Measurements from ENCODE around the gene BABAM1.

Gene BABAM1

DNA sequence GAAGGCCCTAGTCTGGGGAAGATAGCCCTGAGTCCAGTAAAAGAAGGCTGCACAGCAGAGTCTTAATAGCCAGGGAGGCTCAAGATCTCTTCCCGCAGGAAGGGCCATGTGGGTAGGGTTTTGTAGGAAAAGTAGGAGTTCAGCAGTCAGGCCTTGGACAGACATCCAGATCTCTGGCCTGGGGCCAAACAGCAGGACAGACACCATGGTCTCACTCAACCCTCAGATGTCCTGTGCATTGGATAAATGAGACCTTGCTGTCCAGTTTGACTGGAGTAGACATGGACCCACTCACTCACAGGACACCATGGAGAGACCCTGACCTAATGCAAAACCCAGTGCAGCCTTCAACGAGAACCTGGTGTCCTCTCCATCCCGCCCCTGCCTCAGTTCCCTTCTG, 37.4 kb upstream of the BABAM1 start:
- no peak for DNase-seq (ENCODE audit: low spot score)
- in situ Hi-C loops (cut with MboI; ENCODE audit: low pct_unique_long_range_greater_than_20kb, low sequenced_read_pairs, unreplicated experiment): no loop called here
- no peak for TF ChIP-seq CTCF (IDR thresholded peaks at IDR 0.05; ENCODE audit: extremely low read depth, insufficient read depth, missing control alignments)

DNA sequence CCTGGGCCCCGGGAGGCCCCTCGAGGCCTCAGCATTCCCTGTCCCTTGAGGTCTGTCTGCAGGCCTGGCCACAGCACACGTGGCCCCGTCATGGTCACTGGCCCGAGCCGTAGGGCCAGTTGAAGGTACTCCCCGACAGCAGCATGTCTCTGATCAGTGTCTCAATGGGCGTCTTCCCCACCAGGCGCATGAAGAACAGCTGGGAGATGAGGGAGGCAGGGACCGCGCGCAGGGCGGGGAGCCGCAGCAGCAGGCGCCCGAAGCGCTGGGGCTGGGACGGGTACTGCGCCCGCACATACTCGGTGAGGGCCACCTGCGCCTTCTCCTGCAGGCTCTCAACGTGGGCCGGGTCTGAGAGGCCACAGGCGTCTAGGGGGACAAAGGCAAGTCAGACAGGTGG, 35.0 kb upstream of the BABAM1 start:
- TF ChIP-seq CTCF (IDR thresholded peaks at IDR 0.05; ENCODE audit: extremely low read depth, insufficient read depth, missing control alignments): no peak
- DNase-seq (ENCODE audit: low spot score): no peak
- in situ Hi-C loops (cut with MboI; ENCODE audit: low pct_unique_long_range_greater_than_20kb, low sequenced_read_pairs, unreplicated experiment): no loop called here

DNA sequence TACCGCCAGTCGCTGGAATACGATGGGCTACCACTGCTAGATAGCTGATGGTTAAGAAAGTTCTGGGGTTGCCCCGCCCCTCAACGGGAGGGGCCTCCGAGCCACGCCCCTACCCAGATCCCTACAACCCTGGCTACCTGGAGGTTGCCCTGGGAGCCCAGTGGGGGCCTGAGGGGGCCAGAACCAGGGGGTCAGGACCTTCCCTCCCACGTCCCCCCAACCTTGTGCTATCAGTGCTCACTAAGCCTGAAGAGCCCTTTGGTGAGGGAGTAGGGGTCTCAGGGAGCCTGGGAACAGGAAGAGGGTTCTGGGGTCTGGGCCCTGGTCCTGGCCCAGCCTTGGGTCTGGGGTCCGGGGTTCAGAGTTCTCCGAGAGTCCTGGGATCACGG, 32.3 kb upstream of the BABAM1 start:
- peak; percentile 79 for DNase-seq (ENCODE audit: low spot score)
- TF ChIP-seq CTCF (IDR thresholded peaks at IDR 0.05; ENCODE audit: extremely low read depth, insufficient read depth, missing control alignments): no peak

DNA sequence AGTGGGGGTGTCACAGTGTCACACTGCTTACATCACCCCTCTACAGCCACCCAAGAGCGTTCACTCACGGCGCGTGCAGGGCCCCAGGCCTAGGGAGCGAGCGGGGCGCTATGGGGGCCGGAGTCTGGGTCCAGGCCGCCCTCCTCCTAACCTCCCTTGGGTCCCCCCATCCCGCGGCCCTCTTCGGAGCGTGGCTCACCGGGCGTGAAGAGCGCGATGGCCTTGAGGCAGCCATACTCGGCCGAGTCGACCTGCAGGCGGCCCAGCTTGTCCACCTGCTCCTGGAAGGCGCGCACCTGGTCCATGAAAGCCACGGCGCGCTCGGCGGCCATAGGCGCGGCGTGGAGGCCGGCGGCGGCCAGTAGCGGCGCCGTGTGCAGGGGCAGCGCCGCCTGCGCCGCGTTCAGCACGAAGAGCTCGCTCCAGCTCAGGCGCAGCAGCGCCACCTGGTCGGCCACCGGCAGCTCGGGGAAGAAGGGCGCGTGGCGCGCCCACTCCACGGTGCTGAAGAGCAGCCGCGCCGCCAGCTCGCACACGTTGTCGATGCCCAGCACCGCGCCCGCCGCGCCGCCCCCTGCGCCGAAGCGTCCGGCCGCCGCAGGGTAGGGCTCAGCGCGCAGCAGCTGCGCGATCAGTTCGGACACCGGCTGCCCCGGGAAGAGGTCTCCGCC, 31.8 kb upstream of the BABAM1 start:
- peak; percentile 84 for DNase-seq (ENCODE audit: low spot score)
- in situ Hi-C loops (cut with MboI; ENCODE audit: low pct_unique_long_range_greater_than_20kb, low sequenced_read_pairs, unreplicated experiment): no loop called here
- peak; percentile 91 for TF ChIP-seq CTCF (IDR thresholded peaks at IDR 0.05; ENCODE audit: extremely low read depth, insufficient read depth, missing control alignments)

More for the DNA sequence above, 32.3 kb upstream of the BABAM1 start:
- in situ Hi-C loops (cut with MboI; ENCODE audit: low pct_unique_long_range_greater_than_20kb, low sequenced_read_pairs, unreplicated experiment): no loop called here

DNA sequence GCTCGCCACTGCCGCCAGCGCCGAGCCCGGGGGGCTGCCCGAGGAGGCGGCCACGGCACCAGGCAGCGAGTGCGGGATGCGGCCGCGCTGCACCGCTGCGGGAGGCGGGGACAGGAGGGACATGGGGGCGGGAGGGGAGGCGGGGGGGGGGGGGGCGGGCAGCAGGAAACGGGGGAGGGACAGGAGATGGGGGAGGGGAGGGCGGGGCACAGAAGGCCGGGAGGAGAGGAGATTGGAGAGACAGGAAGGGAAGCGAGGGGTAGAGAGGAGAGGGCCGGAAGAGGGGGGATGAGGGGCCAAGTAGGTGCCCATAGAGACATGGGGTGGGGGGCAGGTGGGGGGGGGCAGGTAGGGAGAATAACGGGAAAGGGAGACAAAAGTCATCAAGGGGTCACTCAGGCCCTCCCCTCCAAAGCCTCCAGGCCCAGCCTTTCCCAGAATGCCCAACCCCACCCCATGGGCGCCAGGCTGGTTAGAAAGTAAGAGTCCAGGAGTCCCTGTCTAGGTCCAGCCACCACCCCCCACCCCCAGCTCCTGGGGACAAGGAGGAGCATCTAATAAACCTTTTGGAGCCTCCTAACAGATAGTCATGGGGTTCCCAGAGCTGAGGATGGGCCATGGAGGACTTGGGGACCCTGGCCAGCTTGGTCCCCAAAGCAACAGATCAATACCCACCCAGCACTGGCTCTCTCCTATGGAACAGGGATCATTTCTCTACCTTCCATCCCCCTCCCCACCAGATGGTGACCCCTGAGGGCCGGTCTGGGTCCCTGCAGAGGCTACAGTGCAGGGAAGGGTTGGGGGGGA, 31.1 kb upstream of the BABAM1 start:
- DNase-seq (ENCODE audit: low spot score): no peak
- TF ChIP-seq CTCF (IDR thresholded peaks at IDR 0.05; ENCODE audit: extremely low read depth, insufficient read depth, missing control alignments): no peak
- in situ Hi-C loops (cut with MboI; ENCODE audit: low pct_unique_long_range_greater_than_20kb, low sequenced_read_pairs, unreplicated experiment): no loop called here

GRCh38 chr19:17236811-17237543, 30.3 kb upstream of the BABAM1 start:
- no peak for DNase-seq (ENCODE audit: low spot score)
- in situ Hi-C loops (cut with MboI; ENCODE audit: low pct_unique_long_range_greater_than_20kb, low sequenced_read_pairs, unreplicated experiment): no loop called here
- TF ChIP-seq CTCF (IDR thresholded peaks at IDR 0.05; ENCODE audit: extremely low read depth, insufficient read depth, missing control alignments): no peak
